ENCODE results near the gene TMEM178A. TPM values are rescaled to one million over a fixed set of nuclear protein-coding genes. Genes with fewer than 3 reads are reported as not detected.

Gene TMEM178A
- total RNA-seq, 3 donors from 2014 or later = not detected

- DNase-seq (no peak), ATAC-seq (no peak)
- Mint-ChIP-seq H3K27me3 (ENCODE audit: low read depth) (no peaks in the 10 kb centered on the region), H3K4me1 (ENCODE audit: low read depth) (peaks cover 4% of the 10 kb centered on the region), H3K36me3 (ENCODE audit: insufficient read depth) (peaks cover 62% of the 10 kb centered on the region), H3K9me3 (no peaks in the 10 kb centered on the region), H3K4me3 (no peak overlapping the region)
These were observed 73.7 kb downstream of the TMEM178A start for GRCh38 chr2:39739386-39739785.

GRCh38 chr2:39741871-39742270 is 76.2 kb downstream of the TMEM178A start:
- Mint-ChIP-seq H3K4me3 (no peak overlapping the region), H3K9me3 (no peaks in the 10 kb centered on the region), H3K36me3 (ENCODE audit: insufficient read depth) (peaks cover 47% of the 10 kb centered on the region), H3K4me1 (ENCODE audit: low read depth) (peaks cover 4% of the 10 kb centered on the region), H3K27me3 (ENCODE audit: low read depth) (no peaks in the 10 kb centered on the region)
- no peak for ATAC-seq
- no peak for DNase-seq

GRCh38 chr2:39743269-39743776 is 77.6 kb downstream of the TMEM178A start:
- Mint-ChIP-seq H3K9me3 (no peaks in the 10 kb centered on the region), H3K4me3 (no peak overlapping the region), H3K27me3 (ENCODE audit: low read depth) (no peaks in the 10 kb centered on the region), H3K36me3 (ENCODE audit: insufficient read depth) (peaks cover 39% of the 10 kb centered on the region), H3K4me1 (ENCODE audit: low read depth) (no peaks in the 10 kb centered on the region)
- no peak for DNase-seq
- ATAC-seq = no peak

GRCh38 chr2:39755466-39755865 is 89.7 kb downstream of the TMEM178A start:
- DNase-seq = no peak
- no peaks in the 10 kb centered on the region for H3K9me3 Mint-ChIP-seq
- H3K4me1 Mint-ChIP-seq (ENCODE audit: low read depth) = no peaks in the 10 kb centered on the region
- H3K27me3 Mint-ChIP-seq (ENCODE audit: low read depth) = no peaks in the 10 kb centered on the region
- H3K4me3 Mint-ChIP-seq = no peak overlapping the region
- H3K36me3 Mint-ChIP-seq (ENCODE audit: insufficient read depth) = peaks cover 59% of the 10 kb centered on the region
- ATAC-seq = no peak

- H3K36me3 Mint-ChIP-seq (ENCODE audit: insufficient read depth) = peaks cover 58% of the 10 kb centered on the region
- H3K4me1 Mint-ChIP-seq (ENCODE audit: low read depth) = no peaks in the 10 kb centered on the region
- H3K9me3 Mint-ChIP-seq = no peaks in the 10 kb centered on the region
- no peaks in the 10 kb centered on the region for H3K27me3 Mint-ChIP-seq (ENCODE audit: low read depth)
- ATAC-seq (no peak), DNase-seq (no peak)
- no peak overlapping the region for H3K4me3 Mint-ChIP-seq
These were observed 91.4 kb downstream of the TMEM178A start for GRCh38 chr2:39757156-39757555.

DNA sequence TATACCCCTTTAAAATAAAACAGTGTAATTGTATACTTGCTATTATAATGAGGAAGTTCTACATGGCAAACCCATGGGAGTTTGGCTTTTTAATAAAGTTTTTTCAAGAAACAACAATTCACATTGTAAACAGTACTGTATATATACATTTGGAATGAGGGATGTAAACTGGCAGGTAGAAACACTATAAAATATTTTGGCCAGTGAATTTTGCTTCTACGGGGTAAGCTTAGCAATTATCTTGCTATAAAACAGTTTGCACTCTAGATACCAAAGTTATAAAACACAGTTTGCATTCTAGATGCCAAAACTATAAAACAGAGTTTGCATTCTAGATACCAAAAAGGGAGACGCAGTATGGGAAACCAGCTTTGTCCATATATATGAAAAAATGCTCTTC is 96.7 kb downstream of the TMEM178A start:
- DNase-seq (no peak), ATAC-seq (no peak)
- H3K4me1 Mint-ChIP-seq (ENCODE audit: low read depth) = no peaks in the 10 kb centered on the region
- no peak overlapping the region for H3K4me3 Mint-ChIP-seq
- H3K27me3 Mint-ChIP-seq (ENCODE audit: low read depth) = no peaks in the 10 kb centered on the region
- H3K36me3 Mint-ChIP-seq (ENCODE audit: insufficient read depth) = peaks cover 58% of the 10 kb centered on the region
- no peaks in the 10 kb centered on the region for H3K9me3 Mint-ChIP-seq

Other genes starting within 250 kb of the TMEM178A start
- gene MAP4K3, start 228.6 kb upstream of the TMEM178A start, total RNA-seq = 10 to 100 TPM; 10.3 to 14.3 (median 11.5) TPM
- 10 to 100 TPM; 12.2 to 14.5 (median 14.0) TPM for gene THUMPD2, start 113.3 kb downstream of the TMEM178A start, total RNA-seq